HL-60/S4 treated with phorbol 12-myristate 13-acetate at 8.2 ng/mL for 4 days and 3 days (cell line): Measurements from ENCODE around the gene TRHDE.

ENCODE experiments used
- in situ Hi-C: fragments of 300-500 bp; cut with MboI; formaldehyde crosslinking; loops from 2 replicates; pipeline ENCODE4 v1.15.0; 2022; ENCODE audit warnings: low sequenced_read_pairs

TRHDE gene

GRCh38 chr12:72432037-72432604, 160.0 kb downstream of the TRHDE start:
- in situ Hi-C loops: no loop called here

- in situ Hi-C loops: no loop called here
These were observed 161.1 kb downstream of the TRHDE start for GRCh38 chr12:72433298-72433697.

GRCh38 chr12:72434999-72435398, 162.8 kb downstream of the TRHDE start:
- in situ Hi-C loops: no loop called here

- in situ Hi-C loops: no loop called here
These were observed 170.0 kb downstream of the TRHDE start for GRCh38 chr12:72442217-72442616.

GRCh38 chr12:72444125-72444524, 172.0 kb downstream of the TRHDE start:
- in situ Hi-C loops: no loop called here

- in situ Hi-C loops: no loop called here
These were observed 172.4 kb downstream of the TRHDE start for GRCh38 chr12:72444566-72444965.

GRCh38 chr12:72448089-72448488, 175.9 kb downstream of the TRHDE start:
- in situ Hi-C loops: no loop called here

- in situ Hi-C loops: no loop called here
These were observed 176.6 kb downstream of the TRHDE start for GRCh38 chr12:72448805-72449204.

- in situ Hi-C loops: no loop called here
These were observed 180.9 kb downstream of the TRHDE start for GRCh38 chr12:72453066-72453465.

- in situ Hi-C loops: no loop called here
These were observed 181.4 kb downstream of the TRHDE start for GRCh38 chr12:72453550-72453949.

- in situ Hi-C loops: no loop called here
These were observed 192.3 kb downstream of the TRHDE start for GRCh38 chr12:72464471-72464870.

GRCh38 chr12:72465155-72465554, 193.0 kb downstream of the TRHDE start:
- in situ Hi-C loops: no loop called here

GRCh38 chr12:72465940-72466630, 193.9 kb downstream of the TRHDE start:
- in situ Hi-C loops: no loop called here

- in situ Hi-C loops: no loop called here
These were observed 195.8 kb downstream of the TRHDE start for GRCh38 chr12:72467985-72468384.

- in situ Hi-C loops: no loop called here
These were observed 196.3 kb downstream of the TRHDE start for GRCh38 chr12:72468505-72468904.

- in situ Hi-C loops: no loop called here
These were observed 199.6 kb downstream of the TRHDE start for GRCh38 chr12:72471806-72472205.

- in situ Hi-C loops: no loop called here
These were observed 200.2 kb downstream of the TRHDE start for GRCh38 chr12:72472350-72472749.

GRCh38 chr12:72476301-72476700, 204.1 kb downstream of the TRHDE start:
- in situ Hi-C loops: no loop called here

- in situ Hi-C loops: no loop called here
These were observed 213.0 kb downstream of the TRHDE start for GRCh38 chr12:72485017-72485701.

GRCh38 chr12:72491426-72491825, 219.3 kb downstream of the TRHDE start:
- in situ Hi-C loops: no loop called here

GRCh38 chr12:72493407-72493806, 221.2 kb downstream of the TRHDE start:
- in situ Hi-C loops: no loop called here

- in situ Hi-C loops: no loop called here
These were observed 226.2 kb downstream of the TRHDE start for GRCh38 chr12:72498354-72498753.
